Measurements from ENCODE around the gene ARHGEF11. TPM values are rescaled to one million over a fixed set of nuclear protein-coding genes. Genes with fewer than 3 reads are reported as not detected.

The ARHGEF11 gene
- total and polyA plus RNA-seq, 2 donors (not counting 1 experiment from before 2014, with no cell fraction given): 1.0 to 4.6 TPM

- ATAC-seq (ENCODE audit: low read depth): no peak
- Histone ChIP-seq H3K27me3 (replicated peaks in 1 of 4; ENCODE audit: control extremely low read depth in 1 of 4, control insufficient read depth in 3 of 4, insufficient read depth in 4 of 4, low read length in 3 of 4) (no peaks in the 10 kb centered on the region), H3K79me2 (ENCODE audit: control insufficient read depth, insufficient read depth, low read length) (no peaks in the 10 kb centered on the region), H3K4me2 (replicated peaks; ENCODE audit: low read depth, low read length, poor library complexity, severe bottlenecking) (no peak overlapping the region), H4K20me1 (ENCODE audit: control insufficient read depth, insufficient read depth, low read length, poor library complexity, severe bottlenecking) (no peaks in the 10 kb centered on the region), H3K27ac (ENCODE audit: low read length in 2 of 2) (no peak overlapping the region), H3K36me3 (replicated peaks in 1 of 2; ENCODE audit: control extremely low read depth in 1 of 2, control insufficient read depth in 1 of 2, extremely low read depth in 1 of 2, insufficient read depth in 2 of 2, low read length in 1 of 2) (no peaks in the 10 kb centered on the region), H2AFZ (ENCODE audit: insufficient read depth, low read depth, low read length, poor library complexity, severe bottlenecking) (no peak overlapping the region), H3K9ac (ENCODE audit: low read length) (no peak overlapping the region), H3K4me3 (ENCODE audit: control extremely low read depth in 1 of 5, extremely low read depth in 1 of 5, insufficient read depth in 1 of 5, low read depth in 2 of 5, low read length in 4 of 5) (no peak overlapping the region), H3K4me1 (ENCODE audit: control insufficient read depth in 2 of 2, insufficient read depth in 2 of 2, low read length in 2 of 2) (no peaks in the 10 kb centered on the region), H3K9me3 (ENCODE audit: control extremely low read depth in 1 of 3, control insufficient read depth in 2 of 3, insufficient read depth in 1 of 3, low read length in 2 of 3) (no peaks in the 10 kb centered on the region)
- ChIA-PET POLR2A (no interaction called here), CTCF (no interaction called here)
- TF ChIP-seq EZH2 (IDR thresholded peaks at IDR 0.05; ENCODE audit: borderline replicate concordance, insufficient read depth, low read depth, low read length, poor library complexity, severe bottlenecking): no peak
- no peak for TF ChIP-seq CTCF (IDR thresholded peaks at IDR 0.05)
- H3K4me3 Mint-ChIP-seq: no peak overlapping the region
- no peaks in the 10 kb centered on the region for H3K9me3 Mint-ChIP-seq (ENCODE audit: insufficient read depth)
- intact Hi-C loops (cut with micrococcal nuclease): no loop called here
- no peak overlapping the region for H3K27ac Mint-ChIP-seq
- H3K27me3 Mint-ChIP-seq: no peaks in the 10 kb centered on the region
- no peaks in the 10 kb centered on the region for H3K4me1 Mint-ChIP-seq
- WGBS (ENCODE audit: insufficient coverage): 95% methylated on average over 3 of the region's 5 CpGs
- DNase-seq: no peak
These were observed 96.4 kb downstream of the ARHGEF11 start for GRCh38 chr1:156949127-156949526.

GRCh38 chr1:156948708-156949107 lies 96.8 kb downstream of the ARHGEF11 start:
- POLR2A ChIA-PET: no interaction called here
- H3K27me3 ChIP-seq (replicated peaks in 1 of 4; ENCODE audit: control extremely low read depth in 1 of 4, control insufficient read depth in 3 of 4, insufficient read depth in 4 of 4, low read length in 3 of 4): no peaks in the 10 kb centered on the region
- DNase-seq: no peak
- CTCF ChIA-PET: no interaction called here
- intact Hi-C loops (cut with micrococcal nuclease): no loop called here
- no peaks in the 10 kb centered on the region for H3K9me3 ChIP-seq (ENCODE audit: control extremely low read depth in 1 of 3, control insufficient read depth in 2 of 3, insufficient read depth in 1 of 3, low read length in 2 of 3)
- H3K4me1 Mint-ChIP-seq: no peaks in the 10 kb centered on the region
- H4K20me1 ChIP-seq (ENCODE audit: control insufficient read depth, insufficient read depth, low read length, poor library complexity, severe bottlenecking): no peaks in the 10 kb centered on the region
- no peak overlapping the region for H3K27ac Mint-ChIP-seq
- H3K27ac ChIP-seq (ENCODE audit: low read length in 2 of 2): no peak overlapping the region
- no peak overlapping the region for H3K9ac ChIP-seq (ENCODE audit: low read length)
- no peak for TF ChIP-seq CTCF (IDR thresholded peaks at IDR 0.05)
- TF ChIP-seq EZH2 (IDR thresholded peaks at IDR 0.05; ENCODE audit: borderline replicate concordance, insufficient read depth, low read depth, low read length, poor library complexity, severe bottlenecking): no peak
- H3K79me2 ChIP-seq (ENCODE audit: control insufficient read depth, insufficient read depth, low read length): no peaks in the 10 kb centered on the region
- no peaks in the 10 kb centered on the region for H3K4me1 ChIP-seq (ENCODE audit: control insufficient read depth in 2 of 2, insufficient read depth in 2 of 2, low read length in 2 of 2)
- no peak overlapping the region for H3K4me3 ChIP-seq (ENCODE audit: control extremely low read depth in 1 of 5, extremely low read depth in 1 of 5, insufficient read depth in 1 of 5, low read depth in 2 of 5, low read length in 4 of 5)
- H3K27me3 Mint-ChIP-seq: no peaks in the 10 kb centered on the region
- ATAC-seq (ENCODE audit: low read depth): no peak
- WGBS (ENCODE audit: insufficient coverage): 100% methylated on average over 1 of the region's 4 CpGs
- no peak overlapping the region for H3K4me3 Mint-ChIP-seq
- H2AFZ ChIP-seq (ENCODE audit: insufficient read depth, low read depth, low read length, poor library complexity, severe bottlenecking): no peak overlapping the region
- no peak overlapping the region for H3K4me2 ChIP-seq (replicated peaks; ENCODE audit: low read depth, low read length, poor library complexity, severe bottlenecking)
- no peaks in the 10 kb centered on the region for H3K9me3 Mint-ChIP-seq (ENCODE audit: insufficient read depth)
- peaks cover 0 to 2% of the 10 kb centered on the region in 2 experiments for H3K36me3 ChIP-seq (replicated peaks in 1 of 2; ENCODE audit: control extremely low read depth in 1 of 2, control insufficient read depth in 1 of 2, extremely low read depth in 1 of 2, insufficient read depth in 2 of 2, low read length in 1 of 2)

Measured in B cell (primary cell).